HG02981 (cell line): ENCODE results near the gene SPTBN4.
"Not testable (repeated sequence)": the region's sequence is repeated elsewhere in the genome, so short reads cannot be mapped to it uniquely, and the experiment has no call there.

Source experiments
- ATAC-seq: cut with Tn5 transposase; IDR thresholded peaks from one replicate; pipeline ENCODE4 v1.9.1; 2021; ENCODE audit warnings: mild to moderate bottlenecking, moderate library complexity; ENCODE audit not compliant: unreplicated experiment

The SPTBN4 gene

GRCh38 chr19:40438284-40438683, 28.5 kb upstream of the SPTBN4 start:
- no peak for ATAC-seq

- no peak for ATAC-seq
Observed at GRCh38 chr19:40441719-40442253, 25.0 kb upstream of the SPTBN4 start.

- ATAC-seq, result no peak
Observed at GRCh38 chr19:40442328-40443130, 24.3 kb upstream of the SPTBN4 start.

GRCh38 chr19:40443131-40443999, 23.4 kb upstream of the SPTBN4 start:
- peak; percentile 58 for ATAC-seq

GRCh38 chr19:40444000-40444824, 22.6 kb upstream of the SPTBN4 start, which contains the start of gene SERTAD3:
SERTAD3 (minus strand) TSS chr19:40444335; CDS start chr19:40442080, 2,255 bp downstream.
- ATAC-seq, result peak; percentile 64

- no peak for ATAC-seq
Observed at GRCh38 chr19:40444825-40445312, 21.9 kb upstream of the SPTBN4 start.

GRCh38 chr19:40445780-40446262, 21.0 kb upstream of the SPTBN4 start:
- no peak for ATAC-seq

- ATAC-seq, result no peak
Observed at GRCh38 chr19:40446263-40446784, 20.5 kb upstream of the SPTBN4 start.

GRCh38 chr19:40449506-40449905, 17.3 kb upstream of the SPTBN4 start:
- ATAC-seq, result no peak

GRCh38 chr19:40450664-40451063, 16.1 kb upstream of the SPTBN4 start:
- no peak for ATAC-seq

- ATAC-seq, result no peak
Observed at GRCh38 chr19:40452016-40452415, 14.8 kb upstream of the SPTBN4 start.

- no peak for ATAC-seq
Observed at GRCh38 chr19:40453151-40453735, 13.6 kb upstream of the SPTBN4 start.

- not testable (repeated sequence) for ATAC-seq
Observed at GRCh38 chr19:40453943-40454342, 12.9 kb upstream of the SPTBN4 start.

GRCh38 chr19:40457048-40457447, 9.8 kb upstream of the SPTBN4 start:
- no peak for ATAC-seq

- no peak for ATAC-seq
Observed at GRCh38 chr19:40457953-40458596, 8.7 kb upstream of the SPTBN4 start.

- ATAC-seq, result no peak
Observed at GRCh38 chr19:40458597-40458974, 8.2 kb upstream of the SPTBN4 start.

- no peak for ATAC-seq
Observed at GRCh38 chr19:40460185-40460584, 6.6 kb upstream of the SPTBN4 start.

- ATAC-seq, result no peak
Observed at GRCh38 chr19:40461669-40462221, 5.1 kb upstream of the SPTBN4 start.

- ATAC-seq, result not testable (repeated sequence)
Observed at GRCh38 chr19:40463587-40464037, 3.2 kb upstream of the SPTBN4 start.
